Activated CD4-positive, alpha-beta T cell treated with anti-CD3 and anti-CD28 coated beads, Interleukin-2, Interleukin-6, amounts not matched to agents 100 ng/mL and 50 ng/mL, durations not matched to agents 16 hours and 8 hours (primary cell): ENCODE results near the gene FADS3.

Experiments used
- DNase-seq: peaks from one replicate; pipeline ENCODE4 v3.0.0-alpha.2; 2020

FADS3 gene

GRCh38 chr11:61912991-61913698 lies 21.8 kb upstream of the FADS3 start:
- no peak for DNase-seq

GRCh38 chr11:61912530-61912898 lies 21.2 kb upstream of the FADS3 start:
- no peak for DNase-seq

GRCh38 chr11:61911701-61912529 lies 20.6 kb upstream of the FADS3 start:
- no peak for DNase-seq

GRCh38 chr11:61911128-61911700 lies 19.9 kb upstream of the FADS3 start:
- DNase-seq = no peak

GRCh38 chr11:61910187-61911127 lies 19.1 kb upstream of the FADS3 start:
- no peak for DNase-seq

- DNase-seq = no peak
Measured at GRCh38 chr11:61908730-61909316, 17.5 kb upstream of the FADS3 start.

- no peak for DNase-seq
Measured at GRCh38 chr11:61907871-61908729, 16.8 kb upstream of the FADS3 start.

GRCh38 chr11:61907282-61907681 lies 15.9 kb upstream of the FADS3 start:
- DNase-seq = no peak

GRCh38 chr11:61906522-61906909 lies 15.2 kb upstream of the FADS3 start:
- DNase-seq = no peak

- DNase-seq = no peak
Measured at GRCh38 chr11:61905801-61906521, 14.6 kb upstream of the FADS3 start.

GRCh38 chr11:61905067-61905696 lies 13.8 kb upstream of the FADS3 start:
- DNase-seq = no peak

- no peak for DNase-seq
Measured at GRCh38 chr11:61904539-61905048, 13.2 kb upstream of the FADS3 start.

GRCh38 chr11:61903845-61904244 lies 12.5 kb upstream of the FADS3 start:
- DNase-seq = no peak

- DNase-seq = no peak
Measured at GRCh38 chr11:61902313-61902712, 11.0 kb upstream of the FADS3 start.

- no peak for DNase-seq
Measured at GRCh38 chr11:61901397-61901796, 10.1 kb upstream of the FADS3 start.

- DNase-seq = no peak
Measured at GRCh38 chr11:61900251-61900650, 8.9 kb upstream of the FADS3 start.

GRCh38 chr11:61899146-61899841 lies 7.9 kb upstream of the FADS3 start:
- DNase-seq = peak; percentile 95

GRCh38 chr11:61898247-61898582 lies 6.9 kb upstream of the FADS3 start:
- DNase-seq = no peak
